SK-N-SH (cell line): ENCODE measurements around the gene LPXN.

ENCODE experiments used
- ELF1 ChIP-seq: IDR thresholded peaks from 2 replicates; pipeline ENCODE4 v1.4.0; 2012
- NFIC ChIP-seq: IDR thresholded peaks from 2 replicates; pipeline ENCODE4 v1.4.0; 2012; ENCODE audit warnings: borderline replicate concordance
- POLR2AphosphoS5 ChIP-seq: IDR thresholded peaks from 2 replicates; pipeline ENCODE4 v1.6.1; 2012; ENCODE audit warnings: low read depth, low read length
- RFX5 ChIP-seq: IDR thresholded peaks from 2 replicates; pipeline ENCODE4 v1.6.1; 2012; ENCODE audit warnings: mild to moderate bottlenecking, improper control_type of control experiment, low read length
- TAF1 ChIP-seq: IDR thresholded peaks from 2 replicates; pipeline ENCODE4 v1.6.1; 2012; ENCODE audit warnings: low read depth, mild to moderate bottlenecking, low read length, moderate library complexity, borderline replicate concordance
- TF ChIP-seq, protein P1 (sequence below): fragments of 200-600 bp; sonication (generic); IDR thresholded peaks from 2 replicates; pipeline ENCODE4 v1.6.1; 2017; ENCODE audit warnings: antibody characterized with exemption, mild to moderate bottlenecking, moderate library complexity
- TF ChIP-seq, protein P2 (sequence below): IDR thresholded peaks from 2 replicates; pipeline ENCODE4; 2012

DNA sequence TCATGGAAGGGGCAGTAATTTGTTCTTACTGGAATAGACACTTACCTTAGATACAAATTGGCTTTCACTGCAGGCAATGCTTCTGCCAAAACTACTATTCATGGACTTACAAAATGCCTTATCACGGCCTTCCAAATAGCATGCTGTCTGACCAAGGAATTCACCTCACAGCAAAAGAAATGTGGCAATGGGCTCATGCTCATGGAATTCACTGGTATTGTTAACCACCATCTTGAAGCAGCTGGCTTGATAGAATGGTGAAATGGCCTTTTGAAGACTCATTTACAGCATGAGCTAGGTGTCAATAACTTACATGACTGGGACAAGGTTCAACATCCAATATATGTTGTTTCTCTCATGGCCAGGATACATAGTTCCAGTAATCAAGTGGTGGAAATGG lies 89.7 kb downstream of the LPXN start:
- TF ChIP-seq POLR2AphosphoS5 (no peak), NFIC (no peak), RFX5 (no peak), ELF1 (no peak), TAF1 (no peak)
- TF ChIP-seq, protein P1, sequence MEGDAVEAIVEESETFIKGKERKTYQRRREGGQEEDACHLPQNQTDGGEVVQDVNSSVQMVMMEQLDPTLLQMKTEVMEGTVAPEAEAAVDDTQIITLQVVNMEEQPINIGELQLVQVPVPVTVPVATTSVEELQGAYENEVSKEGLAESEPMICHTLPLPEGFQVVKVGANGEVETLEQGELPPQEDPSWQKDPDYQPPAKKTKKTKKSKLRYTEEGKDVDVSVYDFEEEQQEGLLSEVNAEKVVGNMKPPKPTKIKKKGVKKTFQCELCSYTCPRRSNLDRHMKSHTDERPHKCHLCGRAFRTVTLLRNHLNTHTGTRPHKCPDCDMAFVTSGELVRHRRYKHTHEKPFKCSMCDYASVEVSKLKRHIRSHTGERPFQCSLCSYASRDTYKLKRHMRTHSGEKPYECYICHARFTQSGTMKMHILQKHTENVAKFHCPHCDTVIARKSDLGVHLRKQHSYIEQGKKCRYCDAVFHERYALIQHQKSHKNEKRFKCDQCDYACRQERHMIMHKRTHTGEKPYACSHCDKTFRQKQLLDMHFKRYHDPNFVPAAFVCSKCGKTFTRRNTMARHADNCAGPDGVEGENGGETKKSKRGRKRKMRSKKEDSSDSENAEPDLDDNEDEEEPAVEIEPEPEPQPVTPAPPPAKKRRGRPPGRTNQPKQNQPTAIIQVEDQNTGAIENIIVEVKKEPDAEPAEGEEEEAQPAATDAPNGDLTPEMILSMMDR = no peak
- TF ChIP-seq, protein P2, sequence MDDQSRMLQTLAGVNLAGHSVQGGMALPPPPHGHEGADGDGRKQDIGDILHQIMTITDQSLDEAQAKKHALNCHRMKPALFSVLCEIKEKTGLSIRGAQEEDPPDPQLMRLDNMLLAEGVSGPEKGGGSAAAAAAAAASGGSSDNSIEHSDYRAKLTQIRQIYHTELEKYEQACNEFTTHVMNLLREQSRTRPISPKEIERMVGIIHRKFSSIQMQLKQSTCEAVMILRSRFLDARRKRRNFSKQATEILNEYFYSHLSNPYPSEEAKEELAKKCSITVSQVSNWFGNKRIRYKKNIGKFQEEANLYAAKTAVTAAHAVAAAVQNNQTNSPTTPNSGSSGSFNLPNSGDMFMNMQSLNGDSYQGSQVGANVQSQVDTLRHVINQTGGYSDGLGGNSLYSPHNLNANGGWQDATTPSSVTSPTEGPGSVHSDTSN = no peak
